ENCODE measurements around the gene DPH2.

- TF ChIP-seq, protein P1, sequence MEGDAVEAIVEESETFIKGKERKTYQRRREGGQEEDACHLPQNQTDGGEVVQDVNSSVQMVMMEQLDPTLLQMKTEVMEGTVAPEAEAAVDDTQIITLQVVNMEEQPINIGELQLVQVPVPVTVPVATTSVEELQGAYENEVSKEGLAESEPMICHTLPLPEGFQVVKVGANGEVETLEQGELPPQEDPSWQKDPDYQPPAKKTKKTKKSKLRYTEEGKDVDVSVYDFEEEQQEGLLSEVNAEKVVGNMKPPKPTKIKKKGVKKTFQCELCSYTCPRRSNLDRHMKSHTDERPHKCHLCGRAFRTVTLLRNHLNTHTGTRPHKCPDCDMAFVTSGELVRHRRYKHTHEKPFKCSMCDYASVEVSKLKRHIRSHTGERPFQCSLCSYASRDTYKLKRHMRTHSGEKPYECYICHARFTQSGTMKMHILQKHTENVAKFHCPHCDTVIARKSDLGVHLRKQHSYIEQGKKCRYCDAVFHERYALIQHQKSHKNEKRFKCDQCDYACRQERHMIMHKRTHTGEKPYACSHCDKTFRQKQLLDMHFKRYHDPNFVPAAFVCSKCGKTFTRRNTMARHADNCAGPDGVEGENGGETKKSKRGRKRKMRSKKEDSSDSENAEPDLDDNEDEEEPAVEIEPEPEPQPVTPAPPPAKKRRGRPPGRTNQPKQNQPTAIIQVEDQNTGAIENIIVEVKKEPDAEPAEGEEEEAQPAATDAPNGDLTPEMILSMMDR (IDR thresholded peaks at IDR 0.05; ENCODE audit: poor library complexity, severe bottlenecking), result no peak
- no peak for TF ChIP-seq TAF1 (IDR thresholded peaks at IDR 0.05; ENCODE audit: low read depth)
These were observed 22.6 kb downstream of the DPH2 start for GRCh38 chr1:43992232-43992995.
